H1 (cell line): ENCODE measurements around the gene TNIK. TPM values are rescaled to one million over a fixed set of nuclear protein-coding genes. Genes with fewer than 3 reads are reported as not detected.

Experiments
- CTCF ChIA-PET: fragments of 300-600 bp; sonication (Branson Sonifier 250); formaldehyde crosslinking; loops from one replicate; lab custom pipeline; 2021; ENCODE audit not compliant: partially characterized antibody; lab: Charles Lee
- POLR2A ChIA-PET: fragments of 300-600 bp; sonication (Branson Sonifier 250); formaldehyde crosslinking; loops from one replicate; lab custom pipeline; 2021; ENCODE audit warnings: inconsistent platforms; ENCODE audit not compliant: partially characterized antibody; lab: Charles Lee
- DNase-seq, 2 experiments: peaks; one replicate each; pipeline versions ENCODE4 v3.0.0 to v3.0.0-alpha.2; 2010 to 2022; ENCODE audit warnings: low spot score in 2 of 2, low read depth in 1 of 2, mixed read lengths in 1 of 2
- FAIRE-seq: peaks from 2 replicates; lab custom pipeline; 2011; peaks lifted over from hg19 to GRCh38; lab: Jason Lieb, UNC
- H2AFZ ChIP-seq: 2 replicates; pipeline ENCODE4 v1.8.1; 2012; ENCODE audit warnings: low read length, inconsistent platforms
- H2AK5ac ChIP-seq: 2 replicates; pipeline ENCODE4 v1.6.1; 2013; ENCODE audit warnings: low read depth, low read length
- H2BK120ac ChIP-seq: replicated peaks from 2 replicates; pipeline ENCODE3; 2013; ENCODE audit warnings: low read depth, low read length, inconsistent platforms
- H2BK12ac ChIP-seq: 2 replicates; pipeline ENCODE4 v1.6.1; 2013; ENCODE audit warnings: low read depth, low read length
- H2BK15ac ChIP-seq: 2 replicates; pipeline ENCODE4 v1.6.1; 2013; ENCODE audit warnings: low read length
- H2BK20ac ChIP-seq: 2 replicates; pipeline ENCODE4 v1.6.1; 2013; ENCODE audit warnings: low read length
- H2BK5ac ChIP-seq: 2 replicates; pipeline ENCODE4 v1.6.1; 2013; ENCODE audit warnings: low read depth, low read length
- H3K14ac ChIP-seq: 2 replicates; pipeline ENCODE4 v1.6.1; 2013; ENCODE audit warnings: inconsistent platforms; ENCODE audit not compliant: insufficient read length
- H3K18ac ChIP-seq: 2 replicates; pipeline ENCODE4 v1.6.1; 2013; ENCODE audit warnings: low read length; ENCODE audit errors: extremely low read depth
- H3K23ac ChIP-seq: 2 replicates; pipeline ENCODE4 v1.6.1; 2013; ENCODE audit warnings: inconsistent platforms; ENCODE audit not compliant: insufficient read length
- H3K23me2 ChIP-seq: 2 replicates; pipeline ENCODE4 v1.6.1; 2013; ENCODE audit warnings: low read depth, low read length
- H3K27ac ChIP-seq: 2 replicates; pipeline ENCODE4 v1.6.1; 2011; ENCODE audit warnings: low read depth, low read length, inconsistent platforms
- H3K27me3 ChIP-seq, 4 experiments: replicated peaks in 1 of 4; 1 replicate in 1 of 4; 2 replicates in 3 of 4; pipeline versions ENCODE4 v1.6.1 to v1.8.1; 2011 to 2013; ENCODE audit warnings: low read length in 3 of 4, mild to moderate bottlenecking in 3 of 4, inconsistent platforms in 2 of 4, mixed read lengths in 2 of 4, moderate library complexity in 1 of 4; ENCODE audit not compliant: control insufficient read depth in 3 of 4, insufficient read depth in 3 of 4; ENCODE audit errors: extremely low read depth in 1 of 4
- H3K36me3 ChIP-seq, 4 experiments: 2 replicates each; pipeline versions ENCODE4 v1.6.1 to v1.8.1; 2011 to 2013; ENCODE audit warnings: mild to moderate bottlenecking in 4 of 4, low read length in 3 of 4, moderate library complexity in 2 of 4, control low read depth in 1 of 4, inconsistent platforms in 1 of 4; ENCODE audit not compliant: insufficient read depth in 4 of 4, control insufficient read depth in 2 of 4
- H3K4ac ChIP-seq: replicated peaks from 2 replicates; pipeline ENCODE3; 2013; ENCODE audit warnings: low read length, low read depth, mixed read lengths, inconsistent platforms; ENCODE audit not compliant: insufficient read length
- H3K4me1 ChIP-seq, 4 experiments: replicated peaks in 1 of 4; 1 replicate in 1 of 4; 2 replicates in 3 of 4; pipeline versions ENCODE4 v1.6.1 to v1.8.1; 2011 to 2013; ENCODE audit warnings: low read length in 3 of 4, inconsistent platforms in 2 of 4, mixed read lengths in 1 of 4; ENCODE audit not compliant: insufficient read depth in 4 of 4, control insufficient read depth in 3 of 4
- H3K4me2 ChIP-seq, 2 experiments: 2 replicates each; pipeline versions ENCODE4 v1.6.1 to v1.8.1; 2011 to 2013; ENCODE audit warnings: low read depth in 2 of 2, low read length in 2 of 2, control low read depth in 1 of 2, inconsistent platforms in 1 of 2, mild to moderate bottlenecking in 1 of 2; ENCODE audit not compliant: insufficient read depth in 1 of 2
- H3K4me3 ChIP-seq, 4 experiments: fragments of 200-600, 300-600 bp in 1 of 4; sonication (generic), shearing (Covaris generic), sonication (Bioruptor Twin) in 1 of 4; 2 replicates each; pipeline versions ENCODE4 v1.5.1 to v1.8.1; 2011 to 2016; ENCODE audit warnings: low read length in 4 of 4, low read depth in 3 of 4, control low read depth in 2 of 4, inconsistent platforms in 2 of 4, mild to moderate bottlenecking in 2 of 4, mixed read lengths in 1 of 4, moderate library complexity in 1 of 4; ENCODE audit not compliant: insufficient read depth in 2 of 4; ENCODE audit errors: extremely low read depth in 1 of 4
- H3K56ac ChIP-seq: replicated peaks from 2 replicates; pipeline ENCODE3; 2013; ENCODE audit warnings: low read depth, mild to moderate bottlenecking, mixed read lengths, low read length, inconsistent platforms; ENCODE audit not compliant: insufficient read length
- H3K79me1 ChIP-seq: 2 replicates; pipeline ENCODE4 v1.6.1; 2013; ENCODE audit warnings: low read depth, low read length, control low read depth
- H3K79me2 ChIP-seq, 2 experiments: 2 replicates each; pipeline versions ENCODE4 v1.6.1 to v1.8.1; 2012 to 2013; ENCODE audit warnings: low read length in 2 of 2, mild to moderate bottlenecking in 2 of 2, inconsistent platforms in 1 of 2; ENCODE audit not compliant: insufficient read depth in 2 of 2, control insufficient read depth in 1 of 2
- H3K9ac ChIP-seq, 4 experiments: replicated peaks in 1 of 4; 1 replicate in 1 of 4; 2 replicates in 3 of 4; pipeline versions ENCODE4 v1.6.1 to v1.8.1; 2011 to 2013; ENCODE audit warnings: low read depth in 3 of 4, low read length in 3 of 4, control low read depth in 2 of 4, mild to moderate bottlenecking in 2 of 4, moderate library complexity in 2 of 4, inconsistent platforms in 1 of 4; ENCODE audit errors: extremely low read depth in 1 of 4
- H3K9me3 ChIP-seq, 2 experiments: 2 replicates each; pipeline versions ENCODE4 v1.6.1 to v1.8.1; 2012 to 2013; ENCODE audit warnings: mild to moderate bottlenecking in 2 of 2, moderate library complexity in 2 of 2, control low read depth in 1 of 2, inconsistent platforms in 1 of 2, low read depth in 1 of 2, low read length in 1 of 2, mixed read lengths in 1 of 2; ENCODE audit not compliant: insufficient read depth in 2 of 2
- H4K20me1 ChIP-seq, 2 experiments: replicated peaks in 1 of 2; 2 replicates each; pipeline versions ENCODE3 to v1.8.1; 2011 to 2013; ENCODE audit warnings: inconsistent platforms in 2 of 2, low read length in 2 of 2, mild to moderate bottlenecking in 1 of 2; ENCODE audit not compliant: insufficient read depth in 2 of 2, control insufficient read depth in 1 of 2
- H4K5ac ChIP-seq: 2 replicates; pipeline ENCODE4 v1.6.1; 2013; ENCODE audit warnings: low read length, low read depth, mixed read lengths, inconsistent platforms; ENCODE audit not compliant: insufficient read length
- H4K8ac ChIP-seq: 2 replicates; pipeline ENCODE4 v1.8.0; 2013; ENCODE audit warnings: mild to moderate bottlenecking, moderate library complexity, low read length, inconsistent platforms; ENCODE audit not compliant: insufficient read depth; ENCODE audit errors: extremely low read depth
- H4K91ac ChIP-seq: replicated peaks from 2 replicates; pipeline ENCODE3; 2013; ENCODE audit warnings: low read length, mixed read lengths, inconsistent platforms; ENCODE audit not compliant: insufficient read length
- BRCA1 ChIP-seq: IDR thresholded peaks from 2 replicates; pipeline ENCODE4 v1.6.1; 2012; ENCODE audit warnings: low read depth, low read length, improper control_type of control experiment
- SIN3A ChIP-seq, 2 experiments: IDR thresholded peaks in 1 of 2; conservative IDR thresholded peaks in 1 of 2; 2 replicates each; pipeline ENCODE4 v1.6.1; 2011 to 2012; ENCODE audit warnings: low read length in 2 of 2, improper control_type of control experiment in 1 of 2, low read depth in 1 of 2, mild to moderate bottlenecking in 1 of 2
- WGBS, 2 experiments: shearing (Covaris generic) in 1 of 2; methylation state at CpG; one replicate each; pipeline versions ENCODE4 v1.1.6 to v1.1.7; 2013 to 2015; ENCODE audit warnings: low lambda C conversion rate in 2 of 2, mixed read lengths in 2 of 2, inconsistent platforms in 1 of 2, low coverage in 1 of 2, missing lambda C conversion rate in 1 of 2; ENCODE audit not compliant: insufficient replicate concordance in 2 of 2, insufficient coverage in 1 of 2, insufficient read length in 1 of 2; ENCODE audit errors: extremely low coverage in 1 of 2, missing lambda C conversion rate in 1 of 2; 5-methylcytosine and 5-hydroxymethylcytosine counted together
- polyA plus RNA-seq, 7 experiments: library from polyadenylated mRNA; depleted of rRNA in 3 of 7; stranded (reverse) in 5 of 7; unstranded in 2 of 7; fragments of >200 nt in 5 of 7; fragments of 200-250 nt in 2 of 7; gene quantifications; 1 replicate in 5 of 7; 2 replicates in 1 of 7; 4 replicates in 1 of 7; pipeline versions ENCODE4 v1.2.1 to v1.2.3, GENCODE V29; 2011 to 2013; ENCODE audit warnings: missing spikeins in 2 of 7, mixed read lengths in 2 of 7
- total RNA-seq: library from RNA; stranded (reverse); fragmentation: NEBNext Ultra II Directional; extraction: Animal tissue kit (Norgen Biotek cat#: 25700); gene quantifications from 2 replicates; pipeline ENCODE4 v1.2.1, GENCODE V29; 2021

TNIK gene
- total and polyA plus RNA-seq, 2 of the 8 experiments (the other 6 are each of a cell fraction or from before 2014, with no cell fraction given): 7.4 to 42.0 TPM

DNA sequence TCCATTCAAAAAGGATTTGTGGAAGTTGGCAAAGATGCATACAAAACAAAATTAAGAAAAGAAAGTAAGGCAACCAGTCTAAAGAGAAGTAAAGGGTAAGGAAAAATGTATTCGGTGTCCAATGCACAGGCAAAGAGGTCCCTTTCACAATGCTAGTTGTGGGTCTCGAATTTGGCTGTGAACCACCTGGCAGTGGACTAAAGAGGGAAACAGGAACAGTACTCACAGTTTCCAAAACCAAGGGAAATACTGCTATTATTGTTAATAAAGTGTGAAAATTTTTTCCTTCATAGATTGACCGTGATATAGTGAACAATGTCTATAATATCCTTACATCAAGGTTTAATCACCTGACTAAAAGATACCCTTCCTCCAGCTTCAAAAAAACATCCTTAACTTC is 57.9 kb downstream of the TNIK start:
- H3K4me2 ChIP-seq: no peak overlapping the region
- H2AK5ac ChIP-seq: no peak overlapping the region
- H3K79me2 ChIP-seq: peaks cover 0 to 48% of the 10 kb centered on the region in 2 experiments; a peak in 2 of 4 replicates
- no peak overlapping the region for H2AFZ ChIP-seq
- H4K91ac ChIP-seq: no peak overlapping the region
- no peak overlapping the region for H3K18ac ChIP-seq
- H2BK12ac ChIP-seq: no peak overlapping the region
- H3K4ac ChIP-seq: no peak overlapping the region
- no peaks in the 10 kb centered on the region; the same call in 1 of the 2 replicates for H3K79me1 ChIP-seq
- H3K23ac ChIP-seq: no peak overlapping the region
- no peak overlapping the region for H3K56ac ChIP-seq
- no peak for DNase-seq
- H2BK120ac ChIP-seq: no peak overlapping the region
- no peaks in the 10 kb centered on the region for H3K36me3 ChIP-seq
- H3K27me3 ChIP-seq: no peaks in the 10 kb centered on the region
- ChIA-PET POLR2A (interaction anchor here (1.1 kb wide), 1 partner anchor 38 kb away, joined by 4 read pairs; no protein-coding TSS in a partner anchor), CTCF (interaction anchor here (1.1 to 2.0 kb wide), 5 partner anchors 9 to 52 kb away, joined by 4 to 7 read pairs (median 4); no protein-coding TSS in a partner anchor)
- no peak overlapping the region for H3K14ac ChIP-seq
- H3K9ac ChIP-seq: no peak overlapping the region
- no peak overlapping the region for H2BK15ac ChIP-seq
- no peak for FAIRE-seq
- no peaks in the 10 kb centered on the region for H3K4me1 ChIP-seq
- H3K23me2 ChIP-seq: no peaks in the 10 kb centered on the region
- no peak overlapping the region for H3K4me3 ChIP-seq
- no peaks in the 10 kb centered on the region for H3K9me3 ChIP-seq
- no peak overlapping the region for H2BK20ac ChIP-seq
- H3K27ac ChIP-seq: no peak overlapping the region
- 92% methylated on average over 3 of the region's 3 CpGs; no CpG with 5 or more reads in 1 of the 2 experiments for WGBS, 2 experiments
- H4K20me1 ChIP-seq: no peaks in the 10 kb centered on the region
- H4K8ac ChIP-seq: no peak overlapping the region
- H4K5ac ChIP-seq: no peak overlapping the region
- H2BK5ac ChIP-seq: no peak overlapping the region
- TF ChIP-seq BRCA1 (no peak), SIN3A (conservative IDR thresholded peaks at IDR 0.05 in 1 of 2, IDR thresholded peaks at IDR 0.05 in 1 of 2; ENCODE audit: low read depth in 1 of 2, low read length in 2 of 2) (no peak)
